ENCODE results near the gene TPBGL. TPM values are rescaled to one million over a fixed set of nuclear protein-coding genes. Genes with fewer than 3 reads are reported as not detected.

TPBGL gene
- total and polyA plus RNA-seq, 4 donors, result 0.11 to 0.58 (median 0.33) TPM

DNA sequence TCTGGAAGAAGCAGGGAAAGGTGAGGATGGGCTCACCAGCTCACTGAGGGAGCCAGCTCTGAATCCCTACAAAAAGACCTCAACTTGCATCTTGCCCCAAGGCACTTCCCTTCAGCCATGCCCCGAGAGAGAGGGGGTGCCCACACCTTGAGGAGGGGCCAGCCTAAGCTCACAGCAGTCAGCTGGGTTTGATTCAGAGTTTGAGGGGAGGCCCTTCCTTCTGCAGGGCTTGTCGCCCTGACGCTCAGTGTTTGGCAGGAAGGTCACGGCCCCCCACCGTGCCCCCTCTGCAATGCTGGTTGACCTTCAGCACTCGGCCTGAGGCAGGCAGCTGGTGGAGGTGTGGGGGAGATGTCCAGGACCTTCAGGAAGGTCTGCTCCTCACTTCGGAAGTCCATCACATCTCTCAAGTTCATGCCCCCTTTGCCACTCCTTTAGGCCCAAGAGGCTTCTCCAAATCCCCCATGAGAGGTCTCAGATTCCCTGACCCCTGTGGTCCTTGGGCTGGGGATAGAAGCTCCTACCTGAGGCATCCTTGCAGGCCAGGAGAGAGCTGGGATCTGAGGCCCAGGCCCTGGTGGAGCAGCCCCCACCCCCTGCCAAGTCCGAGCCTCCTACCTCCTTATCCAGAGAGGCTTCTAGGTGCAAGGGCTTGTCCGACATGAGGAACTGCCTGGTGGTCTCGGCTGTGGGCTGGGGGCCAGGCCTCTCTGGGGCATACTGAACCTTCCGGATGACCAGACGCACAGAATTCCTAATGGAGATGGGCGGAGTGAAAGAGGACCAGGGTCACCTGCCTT, 37.6 kb downstream of the TPBGL start:
- H3K27ac ChIP-seq (ENCODE audit: low read depth in 1 of 2, low read length in 1 of 2), result no peak overlapping the region
- WGBS, 2 donors, result 85 to 87% methylated on average over 13 of the region's 13 CpGs
- no peaks in the 10 kb centered on the region for H3K27me3 ChIP-seq (ENCODE audit: control insufficient read depth in 3 of 3, insufficient read depth in 3 of 3, low read length in 2 of 3)
- H3K36me3 ChIP-seq (ENCODE audit: control insufficient read depth in 4 of 4, insufficient read depth in 4 of 4, low read length in 4 of 4), result peaks cover 0 to 66% (median 51%) of the 10 kb centered on the region in 4 donors
- TF ChIP-seq, protein P1, sequence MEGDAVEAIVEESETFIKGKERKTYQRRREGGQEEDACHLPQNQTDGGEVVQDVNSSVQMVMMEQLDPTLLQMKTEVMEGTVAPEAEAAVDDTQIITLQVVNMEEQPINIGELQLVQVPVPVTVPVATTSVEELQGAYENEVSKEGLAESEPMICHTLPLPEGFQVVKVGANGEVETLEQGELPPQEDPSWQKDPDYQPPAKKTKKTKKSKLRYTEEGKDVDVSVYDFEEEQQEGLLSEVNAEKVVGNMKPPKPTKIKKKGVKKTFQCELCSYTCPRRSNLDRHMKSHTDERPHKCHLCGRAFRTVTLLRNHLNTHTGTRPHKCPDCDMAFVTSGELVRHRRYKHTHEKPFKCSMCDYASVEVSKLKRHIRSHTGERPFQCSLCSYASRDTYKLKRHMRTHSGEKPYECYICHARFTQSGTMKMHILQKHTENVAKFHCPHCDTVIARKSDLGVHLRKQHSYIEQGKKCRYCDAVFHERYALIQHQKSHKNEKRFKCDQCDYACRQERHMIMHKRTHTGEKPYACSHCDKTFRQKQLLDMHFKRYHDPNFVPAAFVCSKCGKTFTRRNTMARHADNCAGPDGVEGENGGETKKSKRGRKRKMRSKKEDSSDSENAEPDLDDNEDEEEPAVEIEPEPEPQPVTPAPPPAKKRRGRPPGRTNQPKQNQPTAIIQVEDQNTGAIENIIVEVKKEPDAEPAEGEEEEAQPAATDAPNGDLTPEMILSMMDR (IDR thresholded peaks at IDR 0.05; ENCODE audit: control extremely low read depth, extremely low read depth), result no peak
- peaks cover 0 to 2% (median 0%) of the 10 kb centered on the region in 5 donors for H3K4me1 ChIP-seq (ENCODE audit: control insufficient read depth in 5 of 5, insufficient read depth in 5 of 5, low read length in 5 of 5)
- no peak for DNase-seq
- ATAC-seq (ENCODE audit: insufficient read depth, low FRiP score), result no peak
- no peak overlapping the region for H3K9ac ChIP-seq (ENCODE audit: insufficient read depth in 1 of 2, low read length in 2 of 2)
- H3K9me3 ChIP-seq (ENCODE audit: control insufficient read depth in 4 of 4, insufficient read depth in 3 of 4, low read length in 3 of 4), result no peaks in the 10 kb centered on the region
- H3K4me3 ChIP-seq, result no peak overlapping the region

- H3K9me3 ChIP-seq (ENCODE audit: control insufficient read depth in 4 of 4, insufficient read depth in 3 of 4, low read length in 3 of 4), result no peaks in the 10 kb centered on the region
- no peak for ATAC-seq (ENCODE audit: insufficient read depth, low FRiP score)
- peaks cover 0 to 67% (median 42%) of the 10 kb centered on the region in 4 donors for H3K36me3 ChIP-seq (ENCODE audit: control insufficient read depth in 4 of 4, insufficient read depth in 4 of 4, low read length in 4 of 4)
- H3K4me3 ChIP-seq, result no peak overlapping the region
- H3K9ac ChIP-seq (ENCODE audit: insufficient read depth in 1 of 2, low read length in 2 of 2), result no peak overlapping the region
- DNase-seq, result no peak
- no peaks in the 10 kb centered on the region for H3K27me3 ChIP-seq (ENCODE audit: control insufficient read depth in 3 of 3, insufficient read depth in 3 of 3, low read length in 2 of 3)
- TF ChIP-seq, protein P1 (IDR thresholded peaks at IDR 0.05; ENCODE audit: control extremely low read depth, extremely low read depth), result no peak
- peaks cover 0 to 2% (median 0%) of the 10 kb centered on the region in 5 donors for H3K4me1 ChIP-seq (ENCODE audit: control insufficient read depth in 5 of 5, insufficient read depth in 5 of 5, low read length in 5 of 5)
- 86 to 95% methylated on average over 5 of the region's 5 CpGs for WGBS, 2 donors
- no peak overlapping the region for H3K27ac ChIP-seq (ENCODE audit: low read depth in 1 of 2, low read length in 1 of 2)
Observed at GRCh38 chr11:75279273-75279672, 38.7 kb downstream of the TPBGL start.

GRCh38 chr11:75280227-75280701, 39.7 kb downstream of the TPBGL start:
- 30 to 32% methylated on average over 9 of the region's 9 CpGs for WGBS, 2 donors
- peak overlapping the region in 1 of 2 donors; percentile 18 for H3K27ac ChIP-seq (ENCODE audit: low read depth in 1 of 2, low read length in 1 of 2)

More at GRCh38 chr11:75280227-75280701, 39.7 kb downstream of the TPBGL start:
- Histone ChIP-seq H3K4me1 (ENCODE audit: control insufficient read depth in 5 of 5, insufficient read depth in 5 of 5, low read length in 5 of 5) (peaks cover 0 to 2% (median 0%) of the 10 kb centered on the region in 5 donors), H3K9ac (ENCODE audit: insufficient read depth in 1 of 2, low read length in 2 of 2) (no peak overlapping the region), H3K4me3 (no peak overlapping the region), H3K36me3 (ENCODE audit: control insufficient read depth in 4 of 4, insufficient read depth in 4 of 4, low read length in 4 of 4) (peaks cover 0 to 70% (median 44%) of the 10 kb centered on the region in 4 donors), H3K27me3 (ENCODE audit: control insufficient read depth in 3 of 3, insufficient read depth in 3 of 3, low read length in 2 of 3) (no peaks in the 10 kb centered on the region), H3K9me3 (ENCODE audit: control insufficient read depth in 4 of 4, insufficient read depth in 3 of 4, low read length in 3 of 4) (no peaks in the 10 kb centered on the region)
- TF ChIP-seq, protein P1 (IDR thresholded peaks at IDR 0.05; ENCODE audit: control extremely low read depth, extremely low read depth), result peak; percentile 91
- ATAC-seq (ENCODE audit: insufficient read depth, low FRiP score), result peak; percentile 79
- peak; percentile 82 to 85 (median 82) for DNase-seq

Measured in lung (tissue), 12 donors.